Smooth muscle cell (in vitro differentiated cells): Measurements from ENCODE around the gene COPA. TPM values are rescaled to one million over a fixed set of nuclear protein-coding genes. Genes with fewer than 3 reads are reported as not detected.
"Not testable (repeated sequence)": the region's sequence is repeated elsewhere in the genome, so short reads cannot be mapped to it uniquely, and the experiment has no call there.

Experiments used
- DNase-seq: peaks from one replicate; lab custom pipeline; 2025; ENCODE audit not compliant: unreplicated experiment; lab: John Stamatoyannopoulos, UW
- H2AFZ ChIP-seq: fragments of 200-600 bp; sonication (generic); 2 replicates; pipeline ENCODE4 v1.6.0; 2016; ENCODE audit warnings: antibody characterized with exemption, low read depth, mild to moderate bottlenecking
- H3F3A ChIP-seq: fragments of 200-600 bp; sonication (generic); 2 replicates; pipeline ENCODE4 v1.6.0; 2017; ENCODE audit warnings: antibody characterized with exemption, low read depth
- H3K27ac ChIP-seq: fragments of 200-600 bp; sonication (generic); 2 replicates; pipeline ENCODE4 v1.5.1; 2016; ENCODE audit warnings: low read depth, mild to moderate bottlenecking
- H3K27me3 ChIP-seq: fragments of 200-600 bp; sonication (generic); 2 replicates; pipeline ENCODE4 v1.6.1; 2016; ENCODE audit warnings: low read depth, mild to moderate bottlenecking
- H3K36me3 ChIP-seq: fragments of 200-600 bp; sonication (generic); 2 replicates; pipeline ENCODE4 v1.5.1; 2016; ENCODE audit warnings: low read depth
- H3K4me1 ChIP-seq: fragments of 200-600 bp; sonication (generic); 2 replicates; pipeline ENCODE4 v1.5.1; 2016; ENCODE audit warnings: low read depth
- H3K4me2 ChIP-seq: fragments of 200-600 bp; sonication (generic); 2 replicates; pipeline ENCODE4 v1.6.0; 2016; ENCODE audit warnings: mild to moderate bottlenecking
- H3K4me3 ChIP-seq: fragments of 200-600 bp; sonication (generic); 2 replicates; pipeline ENCODE4 v1.5.1; 2016; ENCODE audit warnings: mild to moderate bottlenecking
- H3K79me2 ChIP-seq: fragments of 200-600 bp; sonication (generic); 2 replicates; pipeline ENCODE4 v1.6.0; 2016; ENCODE audit warnings: low read depth, mild to moderate bottlenecking
- H3K9ac ChIP-seq: fragments of 200-600 bp; sonication (generic); 2 replicates; pipeline ENCODE4 v1.6.0; 2016; ENCODE audit warnings: low read depth
- H3K9me3 ChIP-seq: fragments of 200-600 bp; sonication (generic); replicated peaks from 2 replicates; pipeline ENCODE4 v1.5.1; 2016; ENCODE audit warnings: low read depth
- H4K20me1 ChIP-seq: fragments of 200-600 bp; sonication (generic); 2 replicates; pipeline ENCODE4 v1.6.0; 2016; ENCODE audit warnings: low read depth
- WGBS: methylation state at CpG from one replicate; pipeline ENCODE4 v1.1.7; 2016; ENCODE audit warnings: low lambda C conversion rate; 5-methylcytosine and 5-hydroxymethylcytosine counted together
- polyA plus RNA-seq: library from polyadenylated mRNA; unstranded; fragments of >200 nt; fragmentation: Nextera tagmentation; extraction: Ambion mirVana; gene quantifications from 2 replicates; pipeline ENCODE4 v1.2.1, GENCODE V29; 2016
- total RNA-seq: library from RNA; depleted of rRNA; stranded (reverse); fragments of >200 nt; gene quantifications from 2 replicates; pipeline ENCODE4 v1.2.3, GENCODE V29; 2014
- TF ChIP-seq, protein P1 (sequence below): fragments of 200-600 bp; sonication (generic); IDR thresholded peaks from 2 replicates; pipeline ENCODE4 v1.5.1; 2017; ENCODE audit warnings: borderline replicate concordance, mild to moderate bottlenecking, antibody characterized with exemption; ENCODE audit not compliant: insufficient read depth, poor library complexity, severe bottlenecking

Gene COPA
- total RNA-seq, result 171 and 197 TPM in 2 replicates
- polyA plus RNA-seq, result 182 and 196 TPM in 2 replicates

DNA sequence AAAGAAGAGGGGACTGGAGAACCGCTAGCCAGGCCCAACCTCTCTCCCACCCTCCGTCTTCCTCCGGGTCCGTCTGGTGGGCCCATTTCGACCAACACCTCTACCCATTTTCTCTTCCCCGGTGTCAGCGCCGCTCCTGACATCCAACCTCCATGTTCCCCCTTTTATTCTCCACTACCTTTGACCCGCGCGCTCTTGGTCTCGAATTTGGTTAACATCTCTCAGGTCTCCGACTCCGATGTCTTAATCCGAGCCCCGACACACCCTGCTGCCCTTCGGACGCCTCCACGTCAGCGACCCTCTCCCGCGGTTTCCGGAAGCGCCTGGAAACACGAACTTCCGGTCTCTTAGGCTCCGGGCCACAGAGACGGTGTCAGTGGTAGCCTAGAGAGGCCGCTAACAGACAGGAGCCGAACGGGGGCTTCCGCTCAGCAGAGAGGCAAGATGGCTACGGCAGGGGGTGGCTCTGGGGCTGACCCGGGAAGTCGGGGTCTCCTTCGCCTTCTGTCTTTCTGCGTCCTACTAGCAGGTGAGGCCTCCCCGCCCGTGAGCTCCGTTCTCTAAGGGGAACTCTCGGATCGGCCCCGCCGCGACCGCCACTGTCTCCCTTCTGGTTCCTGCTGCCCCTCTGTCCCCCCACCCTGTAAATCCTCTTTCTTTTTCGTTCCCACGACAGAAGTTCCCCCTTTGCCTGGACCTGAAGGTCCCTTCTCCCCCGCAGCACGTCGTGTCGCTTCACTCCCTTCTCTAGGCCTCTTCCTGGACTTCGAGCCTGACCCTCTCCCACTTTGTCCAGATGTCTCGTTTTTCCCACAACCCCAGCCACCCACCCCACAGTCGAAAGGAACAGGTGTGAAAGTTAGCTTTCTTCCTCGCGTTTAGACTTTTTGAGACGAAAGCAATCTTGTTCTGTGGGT is at the start of gene COPA, which contains the start of gene NCSTN:
TSS of gene COPA (minus strand) at position 298 of the 917 bp plus-strand sequence. CDS start at position 218, 80 bp downstream.
TSS of gene NCSTN (plus strand) at position 431 of the 917 bp plus-strand sequence. CDS start at position 445, 14 bp downstream.
- Histone ChIP-seq H3K4me2 (peak within 1 kb of the TSS; percentile 97), H3K4me1 (peaks cover 20% of the 10 kb centered on the region), H4K20me1 (peaks cover 44% of the 10 kb centered on the region), H3K9ac (peak within 1 kb of the TSS; percentile 97), H3K9me3 (no peaks in the 10 kb centered on the region), H3K79me2 (peaks cover 67% of the 10 kb centered on the region), H3K27ac (peak within 1 kb of the TSS; percentile 79), H3F3A (no peaks in the 10 kb centered on the region), H3K4me3 (peak within 1 kb of the TSS; percentile 87), H2AFZ (peak within 1 kb of the TSS; percentile 82), H3K27me3 (no peaks in the 10 kb centered on the region), H3K36me3 (peaks cover 17% of the 10 kb centered on the region)
- TF ChIP-seq, protein P1, sequence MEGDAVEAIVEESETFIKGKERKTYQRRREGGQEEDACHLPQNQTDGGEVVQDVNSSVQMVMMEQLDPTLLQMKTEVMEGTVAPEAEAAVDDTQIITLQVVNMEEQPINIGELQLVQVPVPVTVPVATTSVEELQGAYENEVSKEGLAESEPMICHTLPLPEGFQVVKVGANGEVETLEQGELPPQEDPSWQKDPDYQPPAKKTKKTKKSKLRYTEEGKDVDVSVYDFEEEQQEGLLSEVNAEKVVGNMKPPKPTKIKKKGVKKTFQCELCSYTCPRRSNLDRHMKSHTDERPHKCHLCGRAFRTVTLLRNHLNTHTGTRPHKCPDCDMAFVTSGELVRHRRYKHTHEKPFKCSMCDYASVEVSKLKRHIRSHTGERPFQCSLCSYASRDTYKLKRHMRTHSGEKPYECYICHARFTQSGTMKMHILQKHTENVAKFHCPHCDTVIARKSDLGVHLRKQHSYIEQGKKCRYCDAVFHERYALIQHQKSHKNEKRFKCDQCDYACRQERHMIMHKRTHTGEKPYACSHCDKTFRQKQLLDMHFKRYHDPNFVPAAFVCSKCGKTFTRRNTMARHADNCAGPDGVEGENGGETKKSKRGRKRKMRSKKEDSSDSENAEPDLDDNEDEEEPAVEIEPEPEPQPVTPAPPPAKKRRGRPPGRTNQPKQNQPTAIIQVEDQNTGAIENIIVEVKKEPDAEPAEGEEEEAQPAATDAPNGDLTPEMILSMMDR, result no peak
- DNase-seq, result peak; percentile 64
- WGBS, result under 1% methylated on average over 58 of the region's 58 CpGs

DNA sequence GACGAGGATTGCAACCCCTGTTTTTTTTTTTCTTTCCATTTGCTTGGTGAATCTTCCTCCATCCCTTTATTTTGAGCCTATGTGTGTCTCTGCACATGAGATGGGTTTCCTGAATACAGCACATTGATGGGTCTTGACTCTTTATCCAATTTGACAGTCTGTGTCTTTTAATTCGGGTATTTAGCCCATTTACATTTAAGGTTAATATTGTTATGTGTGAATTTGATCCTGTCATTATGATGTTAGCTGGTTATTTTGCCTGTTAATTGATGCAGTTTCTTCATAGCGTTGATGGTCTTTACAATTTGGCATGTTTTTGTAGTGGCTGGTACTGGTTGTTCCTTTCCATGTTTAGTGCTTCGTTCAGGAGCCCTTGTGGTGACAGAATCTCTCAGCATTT is 45.4 kb upstream of the COPA start:
- H3K27ac ChIP-seq, H3K27me3 ChIP-seq, H3K4me2 ChIP-seq, H3K9me3 ChIP-seq, DNase-seq, H3F3A ChIP-seq, H3K4me3 ChIP-seq, H3K4me1 ChIP-seq, H4K20me1 ChIP-seq, H3K9ac ChIP-seq, H2AFZ ChIP-seq, H3K79me2 ChIP-seq, H3K36me3 ChIP-seq: not testable (repeated sequence)
- WGBS, result 84% methylated on average over 4 of the region's 4 CpGs

DNA sequence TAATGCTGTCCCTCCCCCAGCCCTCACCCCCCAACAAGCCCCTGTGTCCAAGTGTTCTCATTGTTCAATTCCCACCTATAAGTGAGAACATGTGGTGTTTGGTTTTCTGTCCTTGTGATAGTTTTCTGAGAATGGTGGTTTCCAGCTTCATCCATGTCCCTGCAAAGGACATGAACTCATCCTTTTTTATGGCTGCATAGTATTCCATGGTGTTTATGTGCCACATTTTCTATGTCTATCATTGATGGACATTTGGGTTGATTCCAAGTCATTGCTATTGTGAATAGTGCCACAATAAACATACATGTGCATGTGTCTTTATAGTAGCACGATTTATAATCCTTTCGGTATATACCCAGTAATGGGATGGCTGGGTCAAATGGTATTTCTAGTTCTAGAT is 41.8 kb upstream of the COPA start:
- H3K79me2 ChIP-seq, H3K4me3 ChIP-seq, H3K36me3 ChIP-seq, H3K9me3 ChIP-seq, H3K27ac ChIP-seq, H3F3A ChIP-seq, H3K9ac ChIP-seq, H3K27me3 ChIP-seq, DNase-seq, H3K4me1 ChIP-seq, H3K4me2 ChIP-seq, H2AFZ ChIP-seq, H4K20me1 ChIP-seq: not testable (repeated sequence)
- WGBS, result 93% methylated on average over 2 of the region's 2 CpGs

DNA sequence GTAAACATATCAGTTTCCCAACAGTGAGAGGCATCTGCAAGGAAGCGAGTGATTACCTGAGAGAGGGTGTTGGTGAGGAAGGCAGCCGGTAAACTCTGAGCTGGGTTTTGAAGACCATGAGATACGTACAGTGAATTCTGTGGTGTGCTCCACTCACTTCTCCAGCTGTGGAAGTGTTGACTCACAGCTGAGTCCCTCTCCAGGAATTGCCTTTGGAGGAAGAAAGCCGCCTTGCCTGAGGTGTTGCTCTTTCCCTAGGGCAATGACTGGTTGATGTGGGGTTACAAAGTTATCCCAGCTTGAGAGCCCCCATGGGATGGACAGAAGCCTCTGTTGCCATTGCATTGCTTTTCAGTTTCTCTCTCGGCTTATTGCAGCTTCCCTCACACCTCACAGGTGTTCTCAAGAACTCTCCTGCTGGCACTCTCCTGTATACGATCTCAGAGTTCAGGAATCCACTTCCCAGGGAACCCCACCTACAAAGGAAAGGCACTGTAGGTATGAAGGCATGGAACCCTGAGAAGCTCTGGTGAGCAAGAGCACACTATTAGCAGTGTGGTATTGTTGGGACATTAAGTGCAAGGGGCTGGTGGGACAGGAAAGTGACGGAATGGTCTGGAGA is 34.6 kb upstream of the COPA start:
- Histone ChIP-seq H3K4me2 (no peak overlapping the region), H3K27ac (no peak overlapping the region), H3K9me3 (no peaks in the 10 kb centered on the region), H3K9ac (no peak overlapping the region), H4K20me1 (no peaks in the 10 kb centered on the region), H3K36me3 (no peaks in the 10 kb centered on the region), H3K4me1 (peaks cover 10% of the 10 kb centered on the region), H3K79me2 (no peaks in the 10 kb centered on the region), H3F3A (no peaks in the 10 kb centered on the region), H3K4me3 (no peak overlapping the region), H2AFZ (no peak overlapping the region), H3K27me3 (no peaks in the 10 kb centered on the region)
- WGBS, result 52% methylated on average over 7 of the region's 7 CpGs
- no peak for DNase-seq
- TF ChIP-seq, protein P1, result no peak
